ENCODE results near the gene RIN1.

The RIN1 gene

DNA sequence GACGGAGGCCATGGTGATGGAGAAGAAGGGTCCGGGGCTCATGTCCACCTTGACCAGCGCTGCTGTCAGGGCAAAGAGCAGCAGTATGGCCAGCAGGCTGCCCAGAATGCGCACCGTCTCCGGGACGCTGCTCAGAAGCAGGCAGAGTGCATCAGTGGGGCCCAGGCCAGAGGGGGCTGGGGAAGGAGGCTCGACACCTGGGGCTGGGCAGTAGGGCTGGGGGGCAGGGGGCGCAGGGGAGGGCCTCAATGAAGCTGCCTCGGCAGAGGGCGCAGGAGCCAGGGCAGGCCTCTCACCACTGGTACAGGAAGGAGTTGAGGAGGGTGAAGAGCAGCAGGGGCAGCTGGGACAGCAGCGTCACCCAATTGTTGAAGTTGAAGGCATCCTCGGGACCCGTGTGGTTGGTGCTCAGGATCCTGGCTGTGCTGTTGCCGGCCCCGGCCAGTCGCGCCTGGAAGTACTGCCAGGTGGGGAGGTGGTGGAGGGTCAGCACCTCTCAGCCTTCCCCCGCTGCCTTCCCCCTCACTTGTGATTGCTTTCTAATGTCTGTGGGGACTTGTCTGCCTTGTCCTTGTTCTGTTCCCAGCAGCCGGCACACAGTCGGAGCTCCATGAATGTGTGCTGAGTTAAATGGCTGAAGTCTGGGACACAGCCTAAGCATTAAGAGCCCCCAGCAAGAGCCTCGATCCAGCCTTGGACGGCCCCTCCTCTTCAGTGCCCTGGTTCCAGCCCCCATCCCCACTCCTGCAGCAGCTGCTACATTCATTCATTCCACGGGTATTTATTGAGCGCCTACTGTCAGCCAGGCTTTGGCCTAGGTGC, 33.0 kb upstream of the RIN1 start:
- H3K4me3 ChIP-seq (ENCODE audit: low read depth, low read length) = no peak overlapping the region
- TF ChIP-seq, protein P1, sequence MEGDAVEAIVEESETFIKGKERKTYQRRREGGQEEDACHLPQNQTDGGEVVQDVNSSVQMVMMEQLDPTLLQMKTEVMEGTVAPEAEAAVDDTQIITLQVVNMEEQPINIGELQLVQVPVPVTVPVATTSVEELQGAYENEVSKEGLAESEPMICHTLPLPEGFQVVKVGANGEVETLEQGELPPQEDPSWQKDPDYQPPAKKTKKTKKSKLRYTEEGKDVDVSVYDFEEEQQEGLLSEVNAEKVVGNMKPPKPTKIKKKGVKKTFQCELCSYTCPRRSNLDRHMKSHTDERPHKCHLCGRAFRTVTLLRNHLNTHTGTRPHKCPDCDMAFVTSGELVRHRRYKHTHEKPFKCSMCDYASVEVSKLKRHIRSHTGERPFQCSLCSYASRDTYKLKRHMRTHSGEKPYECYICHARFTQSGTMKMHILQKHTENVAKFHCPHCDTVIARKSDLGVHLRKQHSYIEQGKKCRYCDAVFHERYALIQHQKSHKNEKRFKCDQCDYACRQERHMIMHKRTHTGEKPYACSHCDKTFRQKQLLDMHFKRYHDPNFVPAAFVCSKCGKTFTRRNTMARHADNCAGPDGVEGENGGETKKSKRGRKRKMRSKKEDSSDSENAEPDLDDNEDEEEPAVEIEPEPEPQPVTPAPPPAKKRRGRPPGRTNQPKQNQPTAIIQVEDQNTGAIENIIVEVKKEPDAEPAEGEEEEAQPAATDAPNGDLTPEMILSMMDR (IDR thresholded peaks at IDR 0.05; ENCODE audit: control insufficient read depth, extremely low read depth, insufficient read depth) = no peak
- no peak for DNase-seq (ENCODE audit: low read depth)

DNA sequence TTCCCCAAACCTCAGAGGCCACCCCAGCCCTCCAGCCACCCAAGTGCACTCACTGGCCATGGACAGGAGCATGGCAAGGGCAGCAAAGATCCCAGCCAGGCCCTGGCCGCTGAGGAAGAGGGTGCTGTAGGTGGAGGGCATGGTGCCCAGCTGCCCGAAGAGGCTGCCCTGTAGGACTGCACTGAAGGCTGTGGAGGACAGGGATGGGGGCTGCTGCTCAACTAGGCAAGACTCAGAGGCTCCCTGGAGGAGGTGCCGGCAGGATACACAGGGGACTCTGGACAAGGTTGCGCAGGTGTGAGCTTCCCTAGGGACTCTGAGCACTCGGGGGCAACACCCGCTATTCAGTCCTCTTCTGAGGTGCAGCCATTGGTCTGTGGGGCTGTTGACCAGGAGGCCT, 32.2 kb upstream of the RIN1 start:
- DNase-seq (ENCODE audit: low read depth) = no peak

DNA sequence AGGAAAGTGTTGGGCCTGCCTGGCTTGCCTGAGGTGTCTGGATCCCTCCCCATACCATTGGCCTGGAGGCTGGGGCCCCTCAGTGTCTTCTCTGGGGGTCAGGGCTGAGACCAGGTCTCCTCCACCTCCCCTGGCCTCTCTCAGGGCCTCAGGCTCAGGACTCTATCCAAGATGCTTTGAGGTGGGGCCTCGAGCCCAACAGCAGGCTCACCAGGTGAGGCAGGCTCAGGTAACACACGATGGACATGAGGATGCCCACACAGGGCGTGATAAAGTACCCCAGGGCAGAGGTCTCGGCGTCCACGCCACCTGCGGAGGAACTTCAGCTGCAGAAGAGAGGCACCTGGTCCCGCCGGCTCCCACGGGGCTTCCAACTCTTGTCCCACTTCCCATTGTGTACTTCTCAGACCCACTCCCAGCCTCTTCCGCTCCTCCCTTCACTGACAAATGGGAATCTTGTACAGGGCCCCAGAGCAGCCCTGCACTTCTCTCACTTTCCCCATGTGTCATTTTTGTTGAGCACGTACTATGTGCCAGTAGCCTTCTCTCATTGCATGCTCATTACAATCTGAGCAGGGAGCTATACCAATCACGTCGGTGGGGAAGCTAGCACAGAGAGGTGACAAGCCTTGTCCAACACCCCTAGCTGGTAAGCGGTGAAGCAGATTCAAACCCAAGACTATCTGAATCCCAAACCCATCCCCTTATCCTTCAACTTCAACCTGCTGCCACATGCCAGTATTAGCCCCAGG, 31.5 kb upstream of the RIN1 start:
- no peak overlapping the region for H3K4me3 ChIP-seq (ENCODE audit: low read depth, low read length)
- DNase-seq (ENCODE audit: low read depth) = no peak
- TF ChIP-seq, protein P1 (IDR thresholded peaks at IDR 0.05; ENCODE audit: control insufficient read depth, extremely low read depth, insufficient read depth) = no peak

More for the DNA sequence above, 32.2 kb upstream of the RIN1 start:
- TF ChIP-seq, protein P1 (IDR thresholded peaks at IDR 0.05; ENCODE audit: control insufficient read depth, extremely low read depth, insufficient read depth) = no peak
- no peak overlapping the region for H3K4me3 ChIP-seq (ENCODE audit: low read depth, low read length)

DNA sequence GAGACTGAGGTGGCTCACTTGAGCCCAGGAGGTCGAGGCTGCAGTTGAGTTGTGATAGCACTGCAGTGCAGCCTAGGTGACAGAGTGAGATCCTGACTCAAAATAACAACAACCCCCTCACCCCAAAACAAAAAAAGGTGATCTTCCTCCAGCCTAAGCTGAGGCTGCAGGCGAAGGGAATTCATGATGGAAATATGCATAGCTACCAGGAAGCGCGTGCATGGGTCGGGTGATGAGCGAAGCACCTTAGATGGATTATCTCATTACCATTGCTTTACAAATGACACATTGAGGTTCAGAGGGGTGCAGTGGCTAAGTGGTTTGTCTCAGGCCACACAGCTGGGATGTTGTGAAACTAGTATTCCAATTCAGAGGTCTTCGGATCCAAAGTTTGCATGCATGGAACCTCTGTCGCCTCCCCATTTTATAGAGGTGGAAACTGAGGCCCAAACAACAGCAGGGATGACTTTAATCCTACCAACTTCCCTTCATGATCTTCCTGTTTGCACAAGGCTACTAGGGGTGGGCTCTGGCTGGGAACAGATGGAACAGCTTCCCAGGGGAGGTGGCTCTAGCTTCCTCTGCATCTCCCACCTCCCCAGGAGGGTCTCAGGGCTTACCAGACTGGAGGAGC, 30.7 kb upstream of the RIN1 start:
- TF ChIP-seq, protein P1 (IDR thresholded peaks at IDR 0.05; ENCODE audit: control insufficient read depth, extremely low read depth, insufficient read depth) = no peak
- no peak for DNase-seq (ENCODE audit: low read depth)

DNA sequence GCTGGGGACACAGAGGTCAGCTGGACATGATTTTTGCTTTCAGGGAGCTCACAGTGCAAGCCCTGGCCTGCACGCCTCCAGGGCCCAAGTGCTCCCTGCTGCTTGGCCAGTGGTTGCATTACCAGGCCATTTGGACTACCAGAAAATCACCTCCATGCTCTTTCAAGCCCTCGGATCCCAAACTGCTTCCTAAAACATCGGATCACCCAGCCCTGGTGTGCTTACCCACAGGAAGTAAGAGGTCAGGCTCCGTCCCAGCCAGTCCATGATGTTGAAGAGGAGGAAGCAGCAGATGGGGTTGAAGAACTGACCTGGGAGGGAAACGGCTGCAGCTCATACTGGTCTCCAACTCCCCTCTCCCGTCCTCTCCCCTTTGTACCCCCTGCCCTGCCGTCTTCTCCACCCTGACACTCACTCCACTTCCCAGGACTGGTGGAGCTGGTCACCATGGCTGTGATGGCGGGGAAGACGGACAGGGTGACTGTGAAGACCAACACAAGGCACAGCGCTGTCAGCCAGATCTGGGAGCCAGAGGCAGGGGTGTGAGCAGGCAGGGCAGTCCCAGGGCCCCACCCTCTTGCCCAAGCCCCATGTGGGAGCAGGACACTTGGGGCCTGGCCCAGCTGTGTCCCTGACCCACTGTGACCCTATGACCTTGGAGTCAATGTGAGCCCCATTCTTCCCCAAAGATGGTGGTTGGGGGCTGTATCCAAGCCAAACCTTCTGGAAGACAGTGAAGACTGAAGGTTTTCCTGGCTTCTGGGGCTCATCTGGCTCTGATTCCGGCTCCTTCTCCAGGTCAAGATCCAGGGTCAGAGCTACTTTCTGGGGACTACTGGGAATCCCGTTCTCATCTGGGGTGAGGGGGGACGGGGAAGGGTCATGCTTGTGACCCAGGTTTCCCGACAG, 29.7 kb upstream of the RIN1 start:
- H3K4me3 ChIP-seq (ENCODE audit: low read depth, low read length) = no peak overlapping the region
- DNase-seq (ENCODE audit: low read depth) = no peak
- TF ChIP-seq, protein P1 (IDR thresholded peaks at IDR 0.05; ENCODE audit: control insufficient read depth, extremely low read depth, insufficient read depth) = no peak

More for the DNA sequence above, 30.7 kb upstream of the RIN1 start:
- H3K4me3 ChIP-seq (ENCODE audit: low read depth, low read length) = no peak overlapping the region

DNA sequence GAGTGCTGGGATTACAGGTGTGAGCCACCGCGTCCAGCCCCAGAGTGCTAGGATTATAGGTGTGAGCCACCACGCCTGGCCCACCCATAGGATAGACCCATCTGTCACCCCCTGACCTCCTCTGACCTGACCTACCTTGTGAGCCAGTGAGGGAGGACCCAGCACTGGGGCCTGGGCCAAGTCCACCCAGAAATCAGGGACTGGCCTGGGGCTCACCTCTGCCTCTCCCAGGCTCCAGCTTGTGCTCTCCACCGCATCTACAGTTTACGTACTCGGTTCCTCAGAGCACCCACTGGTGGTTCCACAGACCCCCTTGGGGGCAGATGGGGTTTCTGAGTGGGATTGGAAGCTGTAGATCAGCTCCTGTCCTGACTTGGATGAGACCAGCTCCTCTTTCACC, 28.9 kb upstream of the RIN1 start:
- H3K4me3 ChIP-seq (ENCODE audit: low read depth, low read length) = no peak overlapping the region
- DNase-seq (ENCODE audit: low read depth) = no peak
- TF ChIP-seq, protein P1 (IDR thresholded peaks at IDR 0.05; ENCODE audit: control insufficient read depth, extremely low read depth, insufficient read depth) = no peak

Data from LNCaP clone FGC (cell line).